22Rv1 (cell line): ENCODE results near the gene GPC1.

Experiments
- CTCF ChIP-seq: fragments of 450-650 bp; IDR thresholded peaks from 2 replicates; pipeline ENCODE4 v1.5.1; 2017; ENCODE audit warnings: mild to moderate bottlenecking
- ZFX ChIP-seq: fragments of 450-650 bp; IDR thresholded peaks from 2 replicates; pipeline ENCODE4 v1.6.1; 2017; ENCODE audit warnings: antibody characterized with exemption, borderline replicate concordance

- no peak for TF ChIP-seq CTCF
- no peak for TF ChIP-seq ZFX
Observed at GRCh38 chr2:240389302-240389805, 46.1 kb upstream of the GPC1 start.
